ENCODE data around the gene IFNG-AS1. TPM values are rescaled to one million over a fixed set of nuclear protein-coding genes. Genes with fewer than 3 reads are reported as not detected.

Gene IFNG-AS1
- total RNA-seq, 1 experiment from 2014 or later = not detected

DNA sequence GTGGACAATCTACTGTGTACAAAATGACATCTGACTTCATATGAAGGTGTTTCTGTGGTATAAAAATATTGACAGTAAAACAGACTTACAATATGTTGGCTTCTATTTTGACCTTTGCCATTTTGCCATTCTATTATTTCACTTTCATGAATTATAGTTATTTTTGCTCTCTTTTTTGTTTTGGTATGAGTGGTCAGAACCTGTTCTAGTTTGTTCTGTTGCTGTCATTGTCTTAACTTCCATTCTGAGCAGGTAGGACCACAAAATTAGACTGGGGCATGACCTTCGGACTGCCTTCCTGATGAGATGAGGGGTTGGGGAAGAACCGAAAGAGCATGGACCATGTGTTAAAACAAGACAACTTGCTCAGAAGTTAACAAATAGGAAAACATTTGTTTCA, 36.5 kb upstream of the IFNG-AS1 start:
- Histone ChIP-seq H3K4me1 (ENCODE audit: insufficient read depth, low read length, poor library complexity, severe bottlenecking) (no peaks in the 10 kb centered on the region), H3K27me3 (replicated peaks; ENCODE audit: insufficient read depth, low read depth, low read length, poor library complexity) (peaks cover 4% of the 10 kb centered on the region), H3K36me3 (ENCODE audit: insufficient read depth, low read length, poor library complexity, severe bottlenecking) (no peaks in the 10 kb centered on the region), H3K27ac (ENCODE audit: low read depth, low read length, poor library complexity, severe bottlenecking) (no peak overlapping the region), H3K9me3 (ENCODE audit: low read depth, low read length, poor library complexity, severe bottlenecking) (no peaks in the 10 kb centered on the region), H3K4me3 (ENCODE audit: low read depth, low read length, poor library complexity, severe bottlenecking) (no peak overlapping the region)
- TF ChIP-seq EZH2 (IDR thresholded peaks at IDR 0.05; ENCODE audit: borderline replicate concordance, low read depth, low read length, poor library complexity, severe bottlenecking) (no peak), CTCF (conservative IDR thresholded peaks at IDR 0.05; ENCODE audit: low read depth, low read length) (no peak)
- BruUV-seq (replicated peaks) = no TSS peak
- DNase-seq (ENCODE audit: low spot score) = no peak
- POLR2A ChIA-PET (ENCODE audit: low non-redundant PET) = no interaction called here
- CTCF ChIA-PET = no interaction called here
- intact Hi-C loops (cut with micrococcal nuclease; ENCODE audit: unreplicated experiment) = no loop called here

DNA sequence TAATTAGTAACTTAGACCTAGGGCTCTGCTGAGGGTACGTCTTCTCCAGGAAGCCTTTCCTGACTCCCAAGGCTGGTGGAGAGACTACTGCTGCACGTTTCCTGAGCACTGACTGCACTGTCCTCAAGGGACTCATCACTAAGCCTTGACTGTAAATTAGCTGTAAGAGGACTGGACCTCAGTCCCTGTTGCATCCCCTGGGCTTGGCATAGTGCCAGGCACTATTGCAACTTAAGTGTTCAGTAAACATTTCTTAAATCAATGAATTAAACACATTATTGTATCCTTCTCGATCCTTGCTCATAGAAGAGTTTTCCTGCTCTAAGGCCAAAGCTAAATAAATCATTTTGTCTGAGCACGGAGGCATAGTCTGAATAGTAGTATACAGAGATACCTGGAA, 31.9 kb upstream of the IFNG-AS1 start:
- no peaks in the 10 kb centered on the region for H3K9me3 ChIP-seq (ENCODE audit: low read depth, low read length, poor library complexity, severe bottlenecking)
- H3K27me3 ChIP-seq (replicated peaks; ENCODE audit: insufficient read depth, low read depth, low read length, poor library complexity) = no peaks in the 10 kb centered on the region
- DNase-seq (ENCODE audit: low spot score) = peak; percentile 15
- no peak overlapping the region for H3K27ac ChIP-seq (ENCODE audit: low read depth, low read length, poor library complexity, severe bottlenecking)
- TF ChIP-seq CTCF (conservative IDR thresholded peaks at IDR 0.05; ENCODE audit: low read depth, low read length) = no peak
- no peak for TF ChIP-seq EZH2 (IDR thresholded peaks at IDR 0.05; ENCODE audit: borderline replicate concordance, low read depth, low read length, poor library complexity, severe bottlenecking)
- H3K4me3 ChIP-seq (ENCODE audit: low read depth, low read length, poor library complexity, severe bottlenecking) = no peak overlapping the region
- ChIA-PET CTCF (no interaction called here), POLR2A (ENCODE audit: low non-redundant PET) (no interaction called here)
- intact Hi-C loops (cut with micrococcal nuclease; ENCODE audit: unreplicated experiment) = no loop called here
- no peaks in the 10 kb centered on the region for H3K36me3 ChIP-seq (ENCODE audit: insufficient read depth, low read length, poor library complexity, severe bottlenecking)
- no peaks in the 10 kb centered on the region for H3K4me1 ChIP-seq (ENCODE audit: insufficient read depth, low read length, poor library complexity, severe bottlenecking)
- no TSS peak for BruUV-seq (replicated peaks)

- no peaks in the 10 kb centered on the region for H3K9me3 ChIP-seq (ENCODE audit: low read depth, low read length, poor library complexity, severe bottlenecking)
- no peaks in the 10 kb centered on the region for H3K27me3 ChIP-seq (replicated peaks; ENCODE audit: insufficient read depth, low read depth, low read length, poor library complexity)
- TF ChIP-seq EZH2 (IDR thresholded peaks at IDR 0.05; ENCODE audit: borderline replicate concordance, low read depth, low read length, poor library complexity, severe bottlenecking) (no peak), CTCF (conservative IDR thresholded peaks at IDR 0.05; ENCODE audit: low read depth, low read length) (no peak)
- intact Hi-C loops (cut with micrococcal nuclease; ENCODE audit: unreplicated experiment) = no loop called here
- DNase-seq (ENCODE audit: low spot score) = no peak
- CTCF ChIA-PET = no interaction called here
- H3K4me1 ChIP-seq (ENCODE audit: insufficient read depth, low read length, poor library complexity, severe bottlenecking) = no peaks in the 10 kb centered on the region
- no peaks in the 10 kb centered on the region for H3K36me3 ChIP-seq (ENCODE audit: insufficient read depth, low read length, poor library complexity, severe bottlenecking)
- BruUV-seq (replicated peaks) = no TSS peak
- POLR2A ChIA-PET (ENCODE audit: low non-redundant PET) = no interaction called here
- H3K4me3 ChIP-seq (ENCODE audit: low read depth, low read length, poor library complexity, severe bottlenecking) = no peak overlapping the region
- H3K27ac ChIP-seq (ENCODE audit: low read depth, low read length, poor library complexity, severe bottlenecking) = no peak overlapping the region
These were observed 31.1 kb upstream of the IFNG-AS1 start for GRCh38 chr12:67958187-67958586.
